NCI-H2227 (cell line): ENCODE results near the gene AKR7A2.
A peak's percentile ranks its signal among the peaks of the same experiment; 100 is the strongest.

Source experiments
- DNase-seq: peaks from one replicate; lab custom pipeline; 2025; ENCODE audit not compliant: unreplicated experiment; lab: John Stamatoyannopoulos, UW

Gene AKR7A2

DNA sequence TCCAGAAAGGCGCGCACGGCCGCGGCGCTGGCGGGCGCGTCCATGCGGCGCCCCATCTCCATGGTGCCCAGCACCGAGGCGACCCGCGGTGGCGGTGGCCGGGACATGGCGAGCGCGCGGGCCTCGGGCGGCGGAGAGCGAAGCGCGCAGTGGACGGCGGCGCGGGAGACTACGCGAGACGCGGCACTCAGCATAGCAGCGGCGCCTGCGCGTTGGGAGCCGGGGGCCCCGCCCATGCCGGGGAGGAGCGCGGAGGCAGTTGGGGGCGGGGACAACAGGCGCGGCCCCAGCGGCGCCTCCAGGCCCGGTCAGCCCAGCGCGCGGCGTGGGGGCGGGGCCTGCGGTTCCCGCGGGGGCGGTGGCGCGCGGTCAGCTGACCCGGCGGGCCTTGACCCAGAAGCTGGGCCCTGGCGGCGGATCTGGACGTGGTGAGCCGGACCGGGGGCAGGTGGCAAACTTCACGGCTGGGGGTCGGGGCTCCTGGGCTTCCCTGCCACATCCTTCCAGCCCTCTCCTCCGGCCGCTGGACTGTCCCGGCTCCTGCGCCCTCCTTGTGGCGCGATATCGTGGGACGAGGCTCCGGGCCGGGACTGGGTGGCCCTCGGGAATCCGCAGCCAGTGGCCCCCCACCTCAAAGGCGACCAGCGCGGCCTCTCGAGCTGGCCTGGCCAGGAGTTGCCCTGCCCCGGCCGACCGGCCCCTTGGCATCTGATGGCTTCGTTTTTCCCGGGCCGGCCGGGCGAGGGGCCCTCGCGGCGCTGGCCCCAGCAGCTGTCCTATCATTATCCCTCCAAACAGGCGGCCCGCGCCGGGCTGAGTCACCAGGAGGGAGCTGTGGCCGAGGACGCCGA is at the start of gene AKR7A2, which contains the start of gene SLC66A1:
TSS of gene AKR7A2 (minus strand) at position 214 of the 851 bp plus-strand sequence. CDS start at position 194, 20 bp downstream.
TSS of gene SLC66A1 (plus strand) at position 396 of the 851 bp plus-strand sequence. CDS start 5,352 bp downstream, outside the sequence.
- peak; percentile 97 for DNase-seq

DNA sequence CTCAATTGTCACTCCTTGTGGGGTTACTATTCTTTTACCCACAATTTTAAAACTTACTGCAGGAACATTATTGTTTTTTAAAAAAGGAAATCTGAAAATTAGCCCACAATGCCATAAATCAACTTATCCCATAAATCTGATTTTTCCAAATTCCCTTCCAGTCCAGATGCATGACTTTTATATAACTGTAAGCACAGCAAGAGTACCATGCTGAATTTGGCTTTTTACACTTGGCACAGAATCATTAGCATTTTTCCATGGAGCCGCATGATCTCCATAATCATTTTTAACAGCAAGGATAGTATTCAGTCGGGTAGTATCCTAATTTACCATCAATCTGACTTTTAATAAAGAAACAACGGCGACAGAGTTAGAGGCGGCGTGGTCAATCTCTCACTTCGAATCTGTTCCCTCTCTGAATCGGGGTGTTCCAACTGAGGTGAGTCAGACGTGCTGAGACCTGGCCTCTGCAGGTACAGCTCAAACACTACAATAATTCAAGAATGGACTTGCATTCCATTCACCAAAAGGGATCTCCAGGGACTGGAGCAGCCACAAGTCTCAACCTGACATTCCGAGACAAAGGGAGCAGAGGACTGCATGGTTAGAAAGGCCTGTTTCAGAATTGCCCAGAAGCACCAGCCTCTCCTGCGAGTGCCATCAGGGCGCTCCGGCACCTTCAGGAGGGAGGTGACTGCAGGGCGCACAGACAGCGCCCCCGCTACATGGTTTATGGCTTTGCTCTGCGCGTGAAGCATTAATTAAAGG is 49.1 kb upstream of the AKR7A2 start:
- DNase-seq = no peak

GRCh38 chr1:19360432-19360831 is 48.5 kb upstream of the AKR7A2 start:
- no peak for DNase-seq

DNA sequence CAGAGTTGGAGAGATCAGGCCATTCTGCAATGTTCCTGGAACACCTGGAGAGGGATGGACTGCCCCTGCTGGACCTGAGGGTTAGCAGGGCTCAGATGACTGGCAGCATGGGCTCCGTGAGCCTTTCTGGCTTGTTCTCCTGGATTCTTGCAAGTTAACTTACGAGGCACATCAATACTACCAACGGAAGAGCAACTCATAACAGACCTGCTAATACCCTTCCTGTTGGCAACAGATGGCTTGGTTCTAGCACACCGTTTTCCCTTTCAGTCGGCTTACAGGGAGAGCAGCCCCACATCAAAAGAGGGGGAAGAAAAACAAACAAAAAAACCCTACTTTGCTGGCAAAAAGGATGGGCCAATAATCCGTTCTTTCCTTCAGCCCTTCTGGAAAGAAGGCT is 48.1 kb upstream of the AKR7A2 start:
- DNase-seq = no peak

- DNase-seq = no peak
These were observed 47.4 kb upstream of the AKR7A2 start for GRCh38 chr1:19359357-19359756.

DNA sequence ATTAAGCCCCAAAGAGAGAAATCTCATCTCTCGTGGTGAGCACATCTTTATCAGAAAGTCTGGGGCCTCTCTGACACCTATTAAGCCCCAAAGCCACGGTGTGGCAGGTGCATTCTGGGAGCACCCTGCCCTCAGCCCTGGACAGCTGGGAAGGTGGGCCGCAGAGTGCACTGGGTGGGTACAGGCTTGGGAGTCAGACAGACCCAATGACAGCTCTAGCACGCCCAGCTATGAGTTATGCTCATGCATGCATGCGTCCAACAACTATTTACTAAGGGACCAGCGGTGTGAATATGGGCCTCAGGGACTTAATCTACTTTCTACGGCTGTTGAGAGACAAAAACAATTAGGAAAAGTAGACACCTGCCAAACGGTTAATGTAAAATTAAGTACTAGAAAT is 46.8 kb upstream of the AKR7A2 start:
- no peak for DNase-seq

DNA sequence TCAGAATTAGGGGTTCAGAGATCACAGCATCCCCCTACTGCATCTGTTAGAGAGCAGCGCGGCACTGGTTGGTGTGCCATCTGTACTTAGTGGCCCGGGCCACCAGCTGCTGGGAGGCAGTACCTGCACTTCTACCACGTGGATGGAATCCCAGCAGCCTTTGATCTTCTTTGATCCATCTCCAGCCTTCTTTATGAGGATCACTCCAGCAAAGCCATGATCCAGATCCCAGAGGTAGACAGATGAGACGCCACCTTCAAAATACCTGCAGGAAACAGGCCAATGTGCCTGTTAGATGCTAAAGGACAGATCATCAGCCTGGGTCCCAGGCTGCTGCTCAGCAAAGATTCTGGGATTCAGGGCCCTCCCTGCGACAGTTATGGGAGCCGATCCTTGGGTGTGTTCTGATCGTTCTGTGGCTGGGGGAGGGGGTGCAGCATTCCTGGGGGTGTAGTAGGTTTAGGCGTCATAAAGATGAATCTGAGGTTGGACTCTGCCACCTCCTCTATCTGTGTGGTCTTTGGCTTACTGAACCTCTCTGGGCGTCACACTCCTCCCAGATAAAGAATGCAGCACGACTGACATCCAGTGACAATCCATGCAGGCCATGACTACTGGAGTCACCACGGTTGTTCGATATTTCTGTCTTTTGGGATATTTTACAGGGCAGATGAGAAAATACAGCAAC is 45.5 kb upstream of the AKR7A2 start:
- DNase-seq = no peak

GRCh38 chr1:19356266-19356665 is 44.3 kb upstream of the AKR7A2 start:
- DNase-seq = no peak

DNA sequence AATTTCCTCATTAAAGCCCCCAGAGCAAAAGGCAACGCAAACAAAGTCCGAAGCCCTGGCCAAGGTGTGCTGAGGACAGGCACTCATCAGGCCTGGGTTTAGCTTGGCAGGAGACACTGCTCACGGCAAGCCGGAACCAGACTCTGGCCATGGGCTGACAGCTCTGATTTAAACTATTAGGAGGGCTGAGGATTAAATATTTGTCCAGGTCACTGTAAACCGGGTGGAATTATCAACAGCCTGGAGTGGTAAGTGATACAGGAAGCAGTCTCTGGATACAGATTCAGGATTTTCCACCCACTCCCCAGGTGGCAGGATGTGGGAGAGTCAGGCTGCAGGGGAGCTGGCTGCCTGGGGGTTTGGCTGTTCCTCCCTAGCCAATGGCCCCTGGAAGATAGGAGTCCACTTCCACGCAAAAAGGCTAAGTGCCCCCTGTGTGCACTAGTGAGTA is 42.6 kb upstream of the AKR7A2 start:
- DNase-seq = no peak

GRCh38 chr1:19353596-19353995 is 41.7 kb upstream of the AKR7A2 start:
- no peak for DNase-seq

DNA sequence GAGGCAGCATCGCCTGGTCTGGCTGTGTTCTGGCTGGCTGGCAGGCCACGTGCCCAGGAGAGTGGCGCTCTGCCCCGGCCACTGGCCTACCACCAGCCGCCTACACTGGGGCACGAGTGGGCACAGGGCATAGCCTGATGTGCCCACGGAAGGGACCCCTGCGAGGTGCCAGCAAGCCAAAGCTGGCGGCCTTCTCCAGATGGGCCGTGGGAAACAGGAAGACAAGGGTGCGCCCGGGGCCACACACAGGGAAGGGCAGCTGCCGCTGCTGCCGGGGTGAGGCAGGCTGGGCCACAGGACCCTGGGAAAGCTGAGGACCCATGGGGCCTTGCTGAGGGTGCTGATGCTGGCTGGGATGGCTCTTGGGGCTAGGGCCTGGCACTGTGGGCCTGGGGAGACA is 40.9 kb upstream of the AKR7A2 start:
- no peak for DNase-seq

DNA sequence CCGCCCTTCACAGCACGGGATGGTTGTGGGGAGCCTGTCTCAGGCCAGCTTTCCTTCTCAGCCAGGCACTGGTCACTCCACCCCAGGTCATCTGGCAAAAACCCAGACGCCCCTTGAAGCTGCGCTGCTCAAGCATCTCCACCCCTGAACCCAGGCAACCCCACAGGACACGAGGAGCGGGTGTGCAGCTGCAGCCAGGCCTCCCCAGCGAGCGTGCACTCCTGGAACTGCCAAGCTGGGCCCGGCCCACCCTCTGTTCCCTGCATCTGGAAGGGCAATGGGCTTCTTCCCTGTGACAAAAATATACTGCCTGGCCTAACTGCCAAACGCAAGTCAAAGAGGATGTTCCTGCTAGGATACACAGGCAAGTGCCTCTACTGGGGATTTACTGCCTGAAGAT is 39.9 kb upstream of the AKR7A2 start:
- no peak for DNase-seq

DNA sequence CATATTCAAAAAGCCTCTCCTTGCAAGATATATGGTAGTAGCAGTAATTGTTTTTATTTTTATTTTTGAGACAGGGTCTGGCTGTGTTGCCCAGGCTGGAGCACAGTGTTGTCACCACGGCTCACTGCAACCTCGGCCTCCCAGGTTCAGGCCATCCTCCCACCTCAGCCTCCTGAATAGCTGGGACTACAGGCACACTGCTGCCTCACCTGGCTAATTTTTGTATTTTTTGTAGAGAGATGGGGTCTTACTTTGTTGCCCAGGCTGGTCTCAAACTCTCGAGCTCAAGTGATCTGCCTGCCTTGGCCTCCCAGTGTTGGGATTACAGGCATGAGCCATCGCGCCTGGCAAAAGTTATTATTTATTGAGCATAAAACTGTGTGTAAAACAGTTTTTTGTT is 38.6 kb upstream of the AKR7A2 start:
- DNase-seq = no peak

- DNase-seq = no peak
These were observed 38.1 kb upstream of the AKR7A2 start for GRCh38 chr1:19349999-19350398.

DNA sequence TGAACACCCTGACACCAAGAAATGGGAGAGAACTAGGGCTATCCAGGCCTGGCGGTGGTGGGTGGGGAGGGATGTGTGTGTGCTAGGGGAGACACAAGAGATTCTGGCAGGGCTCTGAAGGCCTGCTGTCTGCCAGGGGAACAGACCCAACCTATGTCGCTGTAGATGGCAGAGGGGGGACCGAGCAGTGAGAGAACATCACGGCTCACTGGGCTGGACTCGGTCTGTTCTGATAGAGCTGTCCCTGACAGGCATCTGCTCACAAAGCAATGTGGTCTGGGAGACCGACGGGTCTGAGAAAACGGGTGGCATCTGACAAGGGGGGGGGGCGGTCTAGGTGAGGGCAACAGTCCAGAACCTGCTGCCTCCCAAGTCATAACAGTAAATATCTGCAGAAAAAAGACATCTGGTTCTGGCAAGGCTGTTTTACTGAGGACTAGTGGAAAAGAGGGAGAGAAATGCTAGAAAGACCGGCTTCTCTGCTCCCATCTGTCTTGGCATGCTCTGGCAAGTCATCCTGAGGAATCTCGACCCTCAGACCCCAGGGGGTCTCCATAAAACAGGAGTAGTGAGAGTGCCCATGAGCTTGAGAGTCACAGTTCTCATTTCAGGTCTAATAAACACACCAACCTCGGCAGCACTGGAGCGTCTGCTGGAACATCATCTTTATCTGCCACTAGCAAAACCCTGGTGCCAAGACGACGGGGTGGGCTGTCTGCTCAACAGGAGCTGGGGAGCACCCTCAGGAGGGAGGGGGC is 36.7 kb upstream of the AKR7A2 start:
- DNase-seq = no peak

DNA sequence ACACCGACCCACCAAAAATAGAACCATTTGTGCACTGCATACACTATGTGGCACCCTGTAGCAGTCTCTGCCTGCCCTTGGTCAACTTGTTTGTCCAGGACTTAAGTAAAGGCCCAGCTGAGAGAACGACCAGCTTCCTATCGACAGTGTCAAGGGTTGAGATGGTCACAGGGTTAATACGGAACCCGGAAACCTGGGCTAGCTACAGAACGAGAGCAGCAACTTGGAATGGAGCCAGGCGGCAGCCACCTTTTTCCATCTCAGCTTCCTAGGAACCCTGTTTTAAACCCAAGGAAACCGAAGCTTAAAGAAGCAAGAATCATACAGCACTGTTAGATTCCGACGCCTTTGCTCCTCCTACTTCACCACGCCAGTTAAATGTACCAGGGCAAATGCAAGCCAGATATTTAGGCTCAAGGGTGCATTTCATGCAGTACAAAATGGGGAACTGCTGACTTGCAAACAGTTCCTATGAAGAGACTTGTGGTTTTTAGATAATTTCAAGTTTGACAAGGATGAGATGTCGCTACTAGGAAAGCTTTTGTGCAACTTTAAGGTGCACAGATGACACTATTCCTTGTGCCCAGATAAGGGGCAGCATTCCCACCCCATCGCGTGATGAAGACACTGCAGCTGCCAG is 35.7 kb upstream of the AKR7A2 start:
- DNase-seq = no peak

DNA sequence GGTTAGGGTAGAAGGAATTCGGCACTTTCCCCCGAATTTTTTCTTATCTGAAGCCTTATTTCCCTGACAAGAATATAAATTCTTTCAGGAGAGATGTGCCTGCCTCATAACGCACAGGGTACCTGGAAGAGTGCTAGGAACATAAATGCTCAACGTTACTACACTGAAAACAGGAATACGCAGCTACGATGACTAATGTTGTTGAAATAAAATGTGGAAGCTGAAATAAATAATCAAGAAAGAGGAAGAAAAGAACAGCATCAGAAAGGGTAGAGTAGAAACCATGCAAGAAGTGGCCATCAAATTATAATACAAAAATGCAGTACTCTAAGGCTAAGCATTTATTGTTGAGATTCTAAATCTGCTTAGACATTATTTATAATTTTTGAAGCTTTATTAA is 34.1 kb upstream of the AKR7A2 start:
- no peak for DNase-seq

GRCh38 chr1:19345391-19345790 is 33.4 kb upstream of the AKR7A2 start:
- DNase-seq = no peak

DNA sequence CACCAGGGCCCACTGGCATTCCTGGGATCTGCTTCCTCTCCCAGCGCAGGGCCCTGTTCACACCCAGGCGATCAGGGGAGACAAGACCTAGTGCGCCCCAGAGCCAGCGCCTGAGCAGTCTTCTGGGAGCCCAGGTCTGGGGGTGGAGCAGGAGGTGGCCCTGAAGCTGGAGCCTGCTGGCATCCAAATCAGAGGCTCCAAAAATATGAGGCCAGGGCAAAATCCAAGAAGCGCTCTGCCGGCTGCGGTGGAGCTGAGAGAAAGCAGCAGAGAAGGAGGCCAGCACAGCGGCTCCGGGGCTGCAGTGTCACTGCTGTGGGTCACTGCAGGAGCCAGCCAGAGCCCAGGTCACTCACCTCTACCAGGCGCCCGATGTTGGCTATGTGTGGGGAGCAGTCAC is 32.9 kb upstream of the AKR7A2 start:
- DNase-seq = no peak

GRCh38 chr1:19344372-19344810 is 32.4 kb upstream of the AKR7A2 start:
- DNase-seq = peak; percentile 42
